ENCODE results near the gene ZBTB44. TPM values are rescaled to one million over a fixed set of nuclear protein-coding genes. Genes with fewer than 3 reads are reported as not detected.

Gene ZBTB44
- total RNA-seq, 1 experiment from 2014 or later, result 41.2 TPM

DNA sequence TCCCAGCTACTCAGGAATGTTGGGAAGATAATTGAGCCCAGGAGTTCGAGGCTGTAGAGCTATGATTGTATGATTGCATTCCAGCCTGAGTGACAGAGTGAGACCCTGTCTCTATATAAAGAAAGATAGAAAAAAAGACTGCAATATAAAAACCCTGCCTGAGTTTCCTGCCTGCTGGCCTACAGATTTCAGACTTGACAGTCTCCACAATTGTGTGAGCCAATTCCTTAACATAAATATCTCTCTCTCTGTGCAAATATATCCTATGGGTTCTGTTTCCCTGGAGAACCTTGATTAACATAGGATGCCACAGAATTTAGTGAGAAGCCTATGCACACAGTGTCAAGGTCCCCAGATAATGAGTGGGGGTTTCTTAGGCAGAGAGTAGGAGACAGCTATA is 32.5 kb upstream of the ZBTB44 start:
- Histone ChIP-seq H3K4me2 (no peak overlapping the region), H3K27me3 (ENCODE audit: insufficient read depth, low read depth) (0 out of 2 replicates have a peak, but pooled peaks cover 2% of the 10 kb centered on the region), H3K27ac (no peak overlapping the region), H4K20me1 (ENCODE audit: insufficient read depth) (no peaks in the 10 kb centered on the region), H3F3A (ENCODE audit: insufficient read depth, low read depth) (no peaks in the 10 kb centered on the region), H3K9me2 (ENCODE audit: insufficient read depth) (no peaks in the 10 kb centered on the region), H3K79me2 (ENCODE audit: low read depth) (no peaks in the 10 kb centered on the region), H3K9me3 (ENCODE audit: insufficient read depth, low read depth) (no peaks in the 10 kb centered on the region), H3K4me1 (replicated peaks; ENCODE audit: insufficient read depth) (no peaks in the 10 kb centered on the region), H3K4me3 (no peak overlapping the region), H2AFZ (no peak overlapping the region), H3K36me3 (ENCODE audit: low read depth) (no peaks in the 10 kb centered on the region)
- TF ChIP-seq, protein P1, sequence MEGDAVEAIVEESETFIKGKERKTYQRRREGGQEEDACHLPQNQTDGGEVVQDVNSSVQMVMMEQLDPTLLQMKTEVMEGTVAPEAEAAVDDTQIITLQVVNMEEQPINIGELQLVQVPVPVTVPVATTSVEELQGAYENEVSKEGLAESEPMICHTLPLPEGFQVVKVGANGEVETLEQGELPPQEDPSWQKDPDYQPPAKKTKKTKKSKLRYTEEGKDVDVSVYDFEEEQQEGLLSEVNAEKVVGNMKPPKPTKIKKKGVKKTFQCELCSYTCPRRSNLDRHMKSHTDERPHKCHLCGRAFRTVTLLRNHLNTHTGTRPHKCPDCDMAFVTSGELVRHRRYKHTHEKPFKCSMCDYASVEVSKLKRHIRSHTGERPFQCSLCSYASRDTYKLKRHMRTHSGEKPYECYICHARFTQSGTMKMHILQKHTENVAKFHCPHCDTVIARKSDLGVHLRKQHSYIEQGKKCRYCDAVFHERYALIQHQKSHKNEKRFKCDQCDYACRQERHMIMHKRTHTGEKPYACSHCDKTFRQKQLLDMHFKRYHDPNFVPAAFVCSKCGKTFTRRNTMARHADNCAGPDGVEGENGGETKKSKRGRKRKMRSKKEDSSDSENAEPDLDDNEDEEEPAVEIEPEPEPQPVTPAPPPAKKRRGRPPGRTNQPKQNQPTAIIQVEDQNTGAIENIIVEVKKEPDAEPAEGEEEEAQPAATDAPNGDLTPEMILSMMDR (conservative IDR thresholded peaks at IDR 0.05), result no peak
- no peak for TF ChIP-seq EZH2 (IDR thresholded peaks at IDR 0.05; ENCODE audit: low read depth)
- intact Hi-C loops (cut with micrococcal nuclease; ENCODE audit: unreplicated experiment), result no loop called here
- ChIA-PET CTCF (no interaction called here), POLR2A (ENCODE audit: unreplicated experiment) (no interaction called here)
- BruUV-seq (replicated peaks), result no TSS peak
- DNase-seq, result no peak

DNA sequence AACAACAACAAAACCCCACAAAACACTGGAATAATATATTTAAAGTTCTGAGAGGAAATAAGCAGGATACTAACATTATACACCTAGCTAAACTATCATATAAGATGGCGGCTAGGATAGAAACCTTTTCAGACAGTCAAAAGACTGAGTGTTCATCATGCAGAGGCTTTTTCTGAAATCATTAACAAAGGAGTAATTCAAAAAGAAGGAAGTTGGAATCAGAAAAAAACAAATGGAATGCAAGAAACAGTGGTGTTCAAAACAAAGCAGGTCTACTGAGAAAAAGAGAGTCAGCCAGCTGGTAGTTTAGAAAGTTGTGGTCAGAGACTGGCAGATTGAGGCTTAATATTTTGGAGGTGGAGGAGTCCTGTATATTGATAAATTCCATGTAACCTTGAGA is 30.1 kb upstream of the ZBTB44 start:
- no peak for DNase-seq
- Histone ChIP-seq H3F3A (ENCODE audit: insufficient read depth, low read depth) (no peaks in the 10 kb centered on the region), H3K9me2 (ENCODE audit: insufficient read depth) (no peaks in the 10 kb centered on the region), H3K4me1 (replicated peaks; ENCODE audit: insufficient read depth) (no peaks in the 10 kb centered on the region), H2AFZ (no peak overlapping the region), H3K4me3 (no peak overlapping the region), H3K9me3 (ENCODE audit: insufficient read depth, low read depth) (no peaks in the 10 kb centered on the region), H3K79me2 (ENCODE audit: low read depth) (no peaks in the 10 kb centered on the region), H3K27me3 (ENCODE audit: insufficient read depth, low read depth) (no peaks in the 10 kb centered on the region), H4K20me1 (ENCODE audit: insufficient read depth) (no peaks in the 10 kb centered on the region), H3K4me2 (no peak overlapping the region), H3K36me3 (ENCODE audit: low read depth) (no peaks in the 10 kb centered on the region), H3K27ac (no peak overlapping the region)
- ChIA-PET POLR2A (ENCODE audit: unreplicated experiment) (interaction anchor here (0.7 kb wide), 1 partner anchor 49 kb away, joined by 7 read pairs; no protein-coding TSS in a partner anchor), CTCF (no interaction called here)
- intact Hi-C loops (cut with micrococcal nuclease; ENCODE audit: unreplicated experiment), result no loop called here
- no peak for TF ChIP-seq EZH2 (IDR thresholded peaks at IDR 0.05; ENCODE audit: low read depth)
- no TSS peak for BruUV-seq (replicated peaks)

DNA sequence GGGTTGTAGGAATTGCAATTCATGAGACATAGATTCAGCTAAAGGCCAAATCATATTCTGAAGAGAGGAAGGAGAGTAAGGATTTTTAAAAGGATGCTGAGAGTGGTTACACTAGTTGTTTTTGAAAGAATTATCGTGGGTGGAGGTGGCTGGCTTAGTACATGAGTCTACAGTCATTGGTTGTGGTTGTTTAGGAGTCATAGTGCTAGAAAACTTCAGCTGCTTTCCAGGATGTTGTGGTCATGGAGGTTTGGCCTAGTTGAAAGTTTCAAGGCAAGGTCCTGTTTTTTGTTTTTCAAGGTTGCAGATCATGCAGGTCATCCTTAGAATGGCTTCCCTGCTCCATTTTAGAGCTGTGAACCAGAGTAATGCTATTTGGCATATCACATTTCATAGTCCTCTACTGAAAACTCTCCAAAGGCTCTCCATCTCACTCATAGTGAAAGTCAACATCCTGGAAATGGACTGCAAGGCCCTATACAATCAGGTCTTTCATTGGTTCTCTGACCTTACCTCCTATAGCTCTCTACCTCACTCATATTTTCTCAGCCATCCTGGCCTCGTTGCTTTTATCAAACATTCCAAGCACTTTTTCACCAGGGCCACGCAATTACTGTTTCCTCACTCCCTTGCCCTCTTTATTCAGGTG is 26.1 kb upstream of the ZBTB44 start:
- no peaks in the 10 kb centered on the region for H3K79me2 ChIP-seq (ENCODE audit: low read depth)
- no peaks in the 10 kb centered on the region for H4K20me1 ChIP-seq (ENCODE audit: insufficient read depth)
- intact Hi-C loops (cut with micrococcal nuclease; ENCODE audit: unreplicated experiment), result no loop called here
- H3K4me2 ChIP-seq, result no peak overlapping the region
- no peak for DNase-seq
- H3K9me3 ChIP-seq (ENCODE audit: insufficient read depth, low read depth), result no peaks in the 10 kb centered on the region
- H2AFZ ChIP-seq, result no peak overlapping the region
- H3K36me3 ChIP-seq (ENCODE audit: low read depth), result no peaks in the 10 kb centered on the region
- H3K4me3 ChIP-seq, result no peak overlapping the region
- no peak overlapping the region for H3K27ac ChIP-seq
- no peaks in the 10 kb centered on the region for H3K4me1 ChIP-seq (replicated peaks; ENCODE audit: insufficient read depth)
- no peaks in the 10 kb centered on the region for H3K9me2 ChIP-seq (ENCODE audit: insufficient read depth)
- no peaks in the 10 kb centered on the region for H3F3A ChIP-seq (ENCODE audit: insufficient read depth, low read depth)
- POLR2A ChIA-PET (ENCODE audit: unreplicated experiment), result no interaction called here
- no TSS peak for BruUV-seq (replicated peaks)
- H3K27me3 ChIP-seq (ENCODE audit: insufficient read depth, low read depth), result no peaks in the 10 kb centered on the region
- no peak for TF ChIP-seq EZH2 (IDR thresholded peaks at IDR 0.05; ENCODE audit: low read depth)
- TF ChIP-seq, protein P1 (conservative IDR thresholded peaks at IDR 0.05), result no peak
- CTCF ChIA-PET, result no interaction called here

DNA sequence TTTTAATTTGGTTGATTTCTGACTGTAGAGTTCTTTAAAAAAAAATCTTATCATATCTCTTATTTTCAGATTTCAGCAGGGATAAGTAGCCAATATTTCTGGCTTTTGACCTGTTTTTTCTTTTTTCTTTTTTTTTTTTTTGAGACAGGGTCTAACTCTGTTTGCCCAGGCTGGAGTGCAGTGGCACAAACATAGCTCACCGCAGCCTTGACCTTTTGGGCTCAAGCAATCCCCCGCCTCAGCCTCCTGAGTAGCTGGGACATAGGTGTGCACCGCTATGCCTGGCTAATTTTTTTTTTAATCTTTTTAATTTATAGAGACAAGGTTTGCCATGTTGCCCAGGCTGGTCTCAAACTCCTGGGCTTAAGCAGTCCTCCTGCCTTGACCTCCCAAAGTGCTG is 23.9 kb upstream of the ZBTB44 start:
- Histone ChIP-seq H3K27ac (no peak overlapping the region), H3K9me2 (ENCODE audit: insufficient read depth) (no peaks in the 10 kb centered on the region), H3F3A (ENCODE audit: insufficient read depth, low read depth) (no peaks in the 10 kb centered on the region), H3K4me3 (no peak overlapping the region), H3K9me3 (ENCODE audit: insufficient read depth, low read depth) (no peaks in the 10 kb centered on the region; the same call in 1 of the 2 replicates), H3K27me3 (ENCODE audit: insufficient read depth, low read depth) (no peaks in the 10 kb centered on the region), H3K36me3 (ENCODE audit: low read depth) (no peaks in the 10 kb centered on the region), H2AFZ (no peak overlapping the region), H4K20me1 (ENCODE audit: insufficient read depth) (no peaks in the 10 kb centered on the region), H3K4me2 (no peak overlapping the region), H3K79me2 (ENCODE audit: low read depth) (no peaks in the 10 kb centered on the region), H3K4me1 (replicated peaks; ENCODE audit: insufficient read depth) (no peaks in the 10 kb centered on the region)
- ChIA-PET CTCF (interaction anchor here (0.7 kb wide), 1 partner anchor 12 kb away, joined by 4 read pairs; no protein-coding TSS in a partner anchor), POLR2A (ENCODE audit: unreplicated experiment) (no interaction called here)
- no peak for DNase-seq
- BruUV-seq (replicated peaks), result no TSS peak
- intact Hi-C loops (cut with micrococcal nuclease; ENCODE audit: unreplicated experiment), result no loop called here
- TF ChIP-seq, protein P1 (conservative IDR thresholded peaks at IDR 0.05), result no peak

Measured in PC-9 (cell line).